Adrenal gland (tissue), 5 donors: ENCODE data around the gene KDM2B.

ENCODE experiments used
- POLR2A ChIP-seq, 2 donors: fragments of 450-650 bp; IDR thresholded peaks; one replicate each; pipeline ENCODE4 v1.6.1; 2017; ENCODE audit warnings: antibody characterized with exemption in 2 of 2, mild to moderate bottlenecking in 2 of 2, moderate library complexity in 1 of 2
- TF ChIP-seq, protein P1 (sequence below), 6 experiments: fragments of 450-650 bp in 4 of 6; fragments of 200-600 bp in 2 of 6; sonication (generic) in 1 of 6; IDR thresholded peaks; 1 replicate in 5 of 6; 2 replicates in 1 of 6; pipeline versions ENCODE4 v1.5.1 to v1.8.0; 2016 to 2021; ENCODE audit warnings: antibody characterized with exemption in 6 of 6, mild to moderate bottlenecking in 2 of 6, moderate library complexity in 1 of 6
- donor health status: DM: no; HTN: no; CAD: no.

DNA sequence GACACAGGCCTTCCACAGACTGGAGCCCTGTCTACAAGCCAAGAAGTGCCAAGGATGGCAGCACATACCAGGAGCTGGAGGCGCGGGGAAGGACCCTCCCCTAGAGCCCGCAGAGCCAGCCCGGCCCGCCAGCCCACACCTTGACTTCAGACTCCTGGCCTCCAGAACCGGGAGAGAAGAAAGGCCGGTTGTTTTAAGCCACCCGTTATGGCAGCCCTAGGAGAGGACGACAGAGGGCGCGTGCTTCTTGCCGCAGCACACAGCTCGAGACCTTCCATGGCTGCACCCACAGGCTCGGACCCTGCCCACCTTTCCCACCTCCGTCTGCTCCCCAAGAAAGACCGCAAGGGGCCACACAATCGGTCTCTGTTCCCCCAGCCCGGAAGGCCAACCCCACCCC lies 127.2 kb downstream of the KDM2B start:
- TF ChIP-seq, protein P1, sequence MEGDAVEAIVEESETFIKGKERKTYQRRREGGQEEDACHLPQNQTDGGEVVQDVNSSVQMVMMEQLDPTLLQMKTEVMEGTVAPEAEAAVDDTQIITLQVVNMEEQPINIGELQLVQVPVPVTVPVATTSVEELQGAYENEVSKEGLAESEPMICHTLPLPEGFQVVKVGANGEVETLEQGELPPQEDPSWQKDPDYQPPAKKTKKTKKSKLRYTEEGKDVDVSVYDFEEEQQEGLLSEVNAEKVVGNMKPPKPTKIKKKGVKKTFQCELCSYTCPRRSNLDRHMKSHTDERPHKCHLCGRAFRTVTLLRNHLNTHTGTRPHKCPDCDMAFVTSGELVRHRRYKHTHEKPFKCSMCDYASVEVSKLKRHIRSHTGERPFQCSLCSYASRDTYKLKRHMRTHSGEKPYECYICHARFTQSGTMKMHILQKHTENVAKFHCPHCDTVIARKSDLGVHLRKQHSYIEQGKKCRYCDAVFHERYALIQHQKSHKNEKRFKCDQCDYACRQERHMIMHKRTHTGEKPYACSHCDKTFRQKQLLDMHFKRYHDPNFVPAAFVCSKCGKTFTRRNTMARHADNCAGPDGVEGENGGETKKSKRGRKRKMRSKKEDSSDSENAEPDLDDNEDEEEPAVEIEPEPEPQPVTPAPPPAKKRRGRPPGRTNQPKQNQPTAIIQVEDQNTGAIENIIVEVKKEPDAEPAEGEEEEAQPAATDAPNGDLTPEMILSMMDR (IDR thresholded peaks at IDR 0.05): no peak
- no peak for TF ChIP-seq POLR2A (IDR thresholded peaks at IDR 0.05)
